SK-MEL-5 (cell line): ENCODE measurements around the gene MED12L. TPM values are rescaled to one million over a fixed set of nuclear protein-coding genes. Genes with fewer than 3 reads are reported as not detected.

Source experiments
- DNase-seq: peaks from one replicate; pipeline ENCODE4 v3.0.0-alpha.2; 2016; ENCODE audit warnings: low read depth, low spot score
- in situ Hi-C: cut with HindIII; loops from 2 replicates; pipeline ENCODE4 v1.10.0; 2016; ENCODE audit warnings: low sequenced_read_pairs, high pct_unique_total_duplicates, low pct_unique_long_range_greater_than_20kb
- total RNA-seq: library from RNA; depleted of rRNA; stranded (reverse); fragments of >200 nt; shearing (Covaris generic); gene quantifications from 2 replicates; pipeline ENCODE4 v1.2.3, GENCODE V29; 2014

MED12L gene
- total RNA-seq, 1 experiment from 2014 or later = 0.92 TPM

DNA sequence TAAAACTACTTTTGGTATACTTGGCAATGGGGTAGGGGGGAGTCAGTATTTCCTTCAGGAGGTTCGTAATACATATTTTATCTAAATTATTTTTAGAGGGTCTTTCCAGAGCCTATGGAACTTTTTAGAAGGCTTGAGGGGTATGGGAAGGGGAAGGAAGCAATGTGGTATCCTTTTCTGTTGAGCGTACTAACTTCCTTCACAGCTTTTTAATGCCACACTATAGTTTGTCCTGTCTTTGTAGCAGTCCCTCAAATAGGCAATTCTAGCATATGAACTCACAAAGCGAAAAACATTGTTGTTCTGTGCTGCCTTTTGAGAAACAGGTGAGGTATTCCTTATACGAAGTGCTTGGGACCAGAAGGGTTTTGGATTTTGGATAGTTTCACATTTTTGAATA lies 266.2 kb downstream of the MED12L start:
- in situ Hi-C loops = no loop called here
- no peak for DNase-seq

DNA sequence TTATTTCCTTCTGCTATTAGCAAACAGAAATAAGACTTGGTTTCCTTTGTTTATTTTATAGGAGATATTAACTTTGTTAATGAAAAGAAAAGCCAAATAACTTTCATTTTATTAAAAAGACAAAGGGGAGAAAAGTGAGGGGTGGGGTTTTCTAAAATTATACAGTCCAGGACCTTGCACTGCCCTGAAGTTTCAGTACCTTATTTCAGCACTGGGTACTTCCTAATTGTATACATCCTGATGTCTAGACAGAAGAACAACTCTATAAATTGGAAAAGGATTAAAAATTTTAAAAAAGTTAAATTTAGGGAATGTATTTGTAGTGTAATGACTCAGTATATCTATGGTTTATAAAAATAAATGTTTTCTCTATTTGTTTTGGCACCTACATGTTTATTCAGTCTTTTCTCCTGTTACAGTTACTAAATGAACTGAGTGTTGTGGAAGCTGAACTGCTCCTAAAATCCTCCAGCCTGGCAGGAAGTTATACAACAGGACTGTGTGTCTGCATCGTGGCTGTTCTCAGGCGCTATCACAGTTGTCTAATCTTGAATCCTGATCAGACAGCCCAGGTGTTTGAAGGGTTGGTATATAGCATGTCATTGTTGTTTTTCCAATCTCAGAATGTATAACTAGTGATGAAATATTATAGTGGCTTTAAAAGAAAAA lies 271.5 kb downstream of the MED12L start:
- in situ Hi-C loops = no loop called here
- peak; percentile 35 for DNase-seq

DNA sequence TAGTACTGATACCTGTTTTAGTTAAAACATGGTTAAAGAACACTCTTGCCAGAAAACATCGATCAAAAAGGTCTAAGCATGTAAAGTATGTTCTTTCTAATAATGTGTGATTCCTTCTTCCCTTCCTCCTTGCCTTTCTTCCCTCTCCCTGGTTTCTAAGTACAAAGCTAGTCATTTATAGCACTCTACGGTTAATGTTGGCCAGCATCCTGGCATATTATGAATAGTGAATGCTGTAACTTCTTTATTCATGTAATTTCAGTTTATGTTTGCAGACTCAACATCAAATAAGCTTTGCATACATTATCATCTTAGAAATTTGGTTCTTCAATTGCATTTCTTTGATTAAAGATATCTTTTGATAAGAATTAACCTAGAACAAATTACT lies 272.0 kb downstream of the MED12L start:
- in situ Hi-C loops = no loop called here
- DNase-seq = peak; percentile 63

DNA sequence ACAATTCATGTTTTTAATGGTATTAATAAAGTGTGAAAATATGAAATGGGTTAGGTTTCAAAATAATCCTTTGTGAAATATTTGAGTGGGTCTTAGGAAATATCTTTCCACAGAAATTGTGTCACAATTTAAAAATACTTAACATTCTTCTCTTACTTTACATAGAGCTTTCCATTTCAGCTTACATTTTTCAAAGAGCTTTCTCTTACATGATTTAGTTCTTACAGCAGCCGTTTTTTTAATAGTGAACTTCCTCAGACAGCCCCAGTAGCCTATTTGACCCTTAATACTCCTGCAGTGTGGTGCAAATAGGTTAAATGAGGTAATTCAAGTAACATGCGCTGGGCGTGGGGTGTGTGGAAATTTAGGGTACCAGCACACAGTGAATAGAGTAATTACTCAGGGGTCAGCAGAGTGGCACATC lies 277.3 kb downstream of the MED12L start:
- in situ Hi-C loops = no loop called here
- DNase-seq = no peak

DNA sequence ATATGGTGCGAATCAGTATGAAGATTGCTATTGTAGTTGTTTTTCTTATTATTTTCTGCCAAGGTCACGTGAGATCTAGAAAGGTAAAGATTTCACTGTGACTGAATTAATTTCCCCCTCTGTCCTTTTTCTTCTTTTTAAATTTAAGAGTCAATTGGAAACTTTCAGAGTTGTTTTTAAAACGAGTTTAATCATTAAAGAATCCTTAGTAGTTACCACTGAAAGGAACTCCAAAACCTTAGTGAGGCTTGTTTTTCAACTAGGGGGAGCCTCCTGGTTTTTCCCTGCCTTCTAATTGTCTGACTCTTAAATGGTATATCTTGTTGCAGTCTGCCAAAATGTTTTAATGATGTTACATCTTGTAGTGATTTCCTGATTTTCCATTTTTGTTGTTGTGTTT lies 281.5 kb downstream of the MED12L start:
- DNase-seq = no peak
- in situ Hi-C loops = no loop called here

GRCh38 chr3:151367448-151367847 lies 282.0 kb downstream of the MED12L start:
- in situ Hi-C loops = no loop called here
- no peak for DNase-seq

DNA sequence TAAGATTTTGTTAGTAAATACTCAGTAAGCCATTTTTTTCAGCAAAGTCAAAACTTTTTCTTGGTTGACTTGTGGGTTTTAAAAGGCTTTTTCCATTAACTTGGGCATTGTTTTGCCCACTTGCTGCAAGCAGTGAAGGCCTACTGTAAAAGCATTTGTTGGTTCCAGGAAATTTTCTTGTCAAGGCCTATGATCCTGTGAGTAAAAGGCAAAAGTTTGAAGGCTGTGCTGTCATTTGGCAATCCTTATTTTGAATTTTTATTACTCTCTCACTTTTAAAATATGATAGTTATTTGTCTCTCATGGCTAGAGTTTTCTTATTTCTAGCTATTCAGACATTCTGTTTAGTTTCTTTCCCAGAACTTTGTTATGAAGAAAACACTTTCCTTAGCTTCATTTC lies 286.1 kb downstream of the MED12L start:
- in situ Hi-C loops = no loop called here
- DNase-seq = no peak

- in situ Hi-C loops = no loop called here
- no peak for DNase-seq
Observed at GRCh38 chr3:151372063-151372820, 286.8 kb downstream of the MED12L start.

DNA sequence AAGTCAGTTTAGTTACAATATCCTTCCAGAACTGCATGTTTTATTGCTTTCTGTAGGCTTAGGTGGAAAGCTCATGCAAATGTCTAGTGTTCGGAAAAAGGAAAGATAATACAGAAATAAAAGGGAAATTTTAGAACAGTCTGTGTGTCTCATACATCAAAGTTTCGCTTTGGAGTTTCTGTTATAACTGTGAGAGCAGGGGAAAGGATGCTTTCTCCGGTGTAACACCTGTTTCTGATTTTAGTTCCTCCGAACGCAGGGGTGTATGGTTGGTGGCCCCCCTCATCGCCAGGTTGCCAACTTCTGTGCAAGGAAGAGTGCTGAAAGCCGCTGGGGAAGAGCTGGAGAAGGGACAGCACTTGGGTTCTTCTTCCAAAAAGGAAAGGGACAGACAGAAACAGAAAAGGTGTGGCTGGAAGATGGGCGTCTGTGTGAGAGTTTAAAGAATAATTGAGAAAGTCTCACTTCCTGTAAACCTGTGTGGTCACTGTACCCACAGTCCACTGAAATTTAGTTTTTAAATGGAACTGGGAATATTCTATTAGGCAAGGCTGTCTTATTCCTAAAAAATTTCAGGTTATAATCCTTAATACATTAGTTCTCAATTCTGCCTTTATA lies 292.4 kb downstream of the MED12L start:
- in situ Hi-C loops = no loop called here
- DNase-seq = no peak

- in situ Hi-C loops = no loop called here
Observed at GRCh38 chr3:151379083-151379734, 293.7 kb downstream of the MED12L start.

DNA sequence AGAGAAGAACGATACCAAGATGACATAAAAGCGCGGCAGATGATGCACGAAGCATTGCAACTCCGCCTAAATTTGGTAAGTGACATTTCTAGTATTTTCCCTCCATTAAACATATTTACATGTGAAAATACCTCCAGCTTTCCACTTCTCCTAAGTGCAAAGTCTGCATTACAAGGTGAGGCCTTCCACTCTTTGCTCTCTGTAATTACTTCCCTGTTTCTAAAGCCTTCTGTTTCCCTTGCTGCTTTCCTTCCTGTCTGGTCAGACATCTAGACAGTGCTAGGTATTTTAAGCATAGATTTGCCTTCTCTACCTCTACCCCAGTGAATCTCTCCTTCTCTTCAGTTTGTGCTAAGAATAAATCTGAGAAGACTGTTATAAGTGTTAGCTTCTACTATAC lies 297.2 kb downstream of the MED12L start:
- in situ Hi-C loops = no loop called here
- DNase-seq = no peak

More at GRCh38 chr3:151379083-151379734, 293.7 kb downstream of the MED12L start:
- peak; percentile 63 for DNase-seq

DNA sequence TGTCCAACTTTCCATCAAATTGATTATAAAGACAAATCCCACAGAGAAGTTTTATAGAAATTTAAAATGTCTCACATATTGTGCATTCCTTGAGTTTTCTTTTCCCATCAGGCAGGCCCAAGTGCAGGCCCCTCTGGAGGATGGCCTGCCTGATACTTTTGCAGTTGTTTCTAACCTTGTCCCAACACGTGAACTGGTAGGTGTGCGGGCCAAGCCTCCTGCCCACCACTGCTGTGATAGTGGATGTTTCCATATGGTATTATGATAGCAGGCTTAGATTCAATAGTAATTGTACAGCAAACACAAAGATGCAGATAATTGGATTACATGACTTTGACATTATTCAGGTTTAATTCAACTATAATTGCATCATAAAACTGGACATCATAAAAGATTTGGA lies 297.6 kb downstream of the MED12L start:
- no peak for DNase-seq
- in situ Hi-C loops = no loop called here

GRCh38 chr3:151383956-151384355 lies 298.5 kb downstream of the MED12L start:
- in situ Hi-C loops = no loop called here
- peak; percentile 54 for DNase-seq

- in situ Hi-C loops = no loop called here
- peak; percentile 70 for DNase-seq
Observed at GRCh38 chr3:151384741-151385174, 299.3 kb downstream of the MED12L start, which contains the start of gene P2RY12. Gene P2RY12 (minus strand): TSS chr3:151384753. CDS start chr3:151338845, 45,908 bp downstream.

DNA sequence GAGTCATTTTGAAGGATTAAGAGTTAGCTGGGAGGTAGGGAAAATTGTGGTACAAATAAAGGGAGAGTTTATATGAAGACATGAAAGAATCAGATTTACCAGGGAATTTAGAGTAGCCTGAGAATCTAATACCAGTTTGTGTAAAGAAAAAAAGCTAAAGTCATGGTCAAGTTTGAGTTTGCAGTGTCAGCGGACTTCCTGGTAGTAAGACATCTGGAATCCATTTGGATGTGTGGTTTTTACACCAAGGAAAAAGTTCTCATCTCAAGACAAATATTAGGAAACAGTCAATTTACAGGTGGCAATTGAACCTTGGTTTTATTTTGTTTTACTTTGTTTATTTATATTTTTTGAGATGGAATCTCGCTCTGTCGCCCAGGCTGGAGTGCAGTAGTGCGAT lies 300.6 kb downstream of the MED12L start:
- DNase-seq = no peak
- in situ Hi-C loops = no loop called here

DNA sequence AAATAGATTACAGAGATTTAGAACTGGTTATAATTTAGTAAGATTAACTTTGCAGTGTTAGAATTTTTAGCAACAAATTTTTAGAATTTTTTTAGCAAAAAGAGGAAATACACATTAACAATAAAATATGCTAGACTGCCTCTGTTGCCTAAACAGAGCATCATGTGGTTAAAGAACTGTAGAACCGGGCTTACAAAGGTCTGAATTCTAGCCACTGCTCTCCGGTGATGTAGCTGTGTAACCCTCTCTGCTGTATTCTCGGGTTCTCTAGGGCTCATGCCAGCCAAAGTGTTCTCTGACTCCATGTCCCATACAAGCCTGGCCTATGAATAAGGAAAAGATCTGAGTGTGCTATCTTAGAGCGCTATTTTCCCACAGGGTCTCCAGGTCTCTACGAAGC lies 302.0 kb downstream of the MED12L start:
- DNase-seq = no peak
- in situ Hi-C loops = no loop called here

DNA sequence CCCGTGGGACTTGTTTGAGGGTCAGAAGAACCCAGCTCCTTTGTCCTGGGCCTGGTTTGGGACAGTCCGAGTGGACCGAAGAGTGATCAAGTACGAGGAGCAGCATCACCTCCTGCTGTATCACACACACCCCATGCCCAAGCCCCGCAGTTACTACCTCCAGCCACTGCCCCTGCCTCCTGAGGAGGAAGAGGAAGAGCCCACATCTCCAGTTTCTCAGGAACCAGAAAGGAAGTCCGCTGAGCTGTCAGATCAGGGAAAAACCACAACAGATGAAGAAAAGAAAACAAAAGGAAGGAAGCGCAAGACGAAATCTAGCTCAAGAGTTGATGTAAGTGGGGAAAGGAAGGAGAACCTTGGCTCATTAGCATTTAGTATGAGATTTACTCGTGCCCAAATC lies 302.4 kb downstream of the MED12L start:
- in situ Hi-C loops = no loop called here
- DNase-seq = no peak

DNA sequence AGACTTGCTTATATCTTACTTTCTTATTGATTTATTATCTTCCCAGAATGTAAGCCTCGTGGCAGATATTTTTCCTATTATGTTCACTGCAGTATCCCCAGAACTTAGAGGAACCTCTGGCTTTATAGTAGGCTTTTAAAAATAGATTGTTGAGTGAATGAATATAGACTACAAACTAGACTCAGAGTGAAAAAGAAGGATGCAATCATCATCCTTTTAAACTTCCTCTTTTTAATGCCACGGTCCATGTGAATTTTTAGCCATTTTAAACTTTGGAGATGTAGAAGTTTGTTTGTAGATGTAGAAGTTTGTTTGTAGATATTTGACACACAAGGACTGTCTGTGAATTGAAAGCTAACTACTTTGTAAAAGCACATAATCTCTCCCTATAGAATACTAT lies 306.3 kb downstream of the MED12L start:
- no peak for DNase-seq
- in situ Hi-C loops = no loop called here
